HEK293 (cell line): ENCODE data around the gene FRMPD4.

Source experiments
- ATF2 ChIP-seq: fragments of 450-650 bp; formaldehyde crosslinking; IDR thresholded peaks from 2 replicates; pipeline ENCODE4 v1.5.1; 2016; ENCODE audit warnings: missing biosample characterization, missing genetic modification characterization, low read depth
- CTCF ChIP-seq: fragments of 450-650 bp; formaldehyde crosslinking; IDR thresholded peaks from 2 replicates; pipeline ENCODE4 v1.5.1; 2016; ENCODE audit warnings: missing biosample characterization, missing genetic modification characterization
- EGR2 ChIP-seq: fragments of 450-650 bp; formaldehyde crosslinking; IDR thresholded peaks from 2 replicates; pipeline ENCODE4 v1.5.1; 2016; ENCODE audit warnings: low read depth, missing biosample characterization, missing genetic modification characterization
- GFI1B ChIP-seq: fragments of 450-650 bp; formaldehyde crosslinking; IDR thresholded peaks from 2 replicates; pipeline ENCODE4 v1.5.1; 2016; ENCODE audit warnings: missing biosample characterization, missing genetic modification characterization
- HOXA7 ChIP-seq: sonication (generic); formaldehyde crosslinking; IDR thresholded peaks from 2 replicates; pipeline ENCODE4 v1.8.1; 2022; ENCODE audit warnings: missing genetic modification reagents, borderline replicate concordance
- HOXC10 ChIP-seq: sonication (generic); formaldehyde crosslinking; IDR thresholded peaks from 2 replicates; pipeline ENCODE4 v1.8.1; 2023; ENCODE audit warnings: mild to moderate bottlenecking, missing genetic modification reagents
- HOXD13 ChIP-seq: sonication (generic); formaldehyde crosslinking; IDR thresholded peaks from 2 replicates; pipeline ENCODE4 v1.8.0; 2022; ENCODE audit warnings: missing genetic modification reagents, borderline replicate concordance
- INSM2 ChIP-seq: fragments of 450-650 bp; formaldehyde crosslinking; IDR thresholded peaks from 2 replicates; pipeline ENCODE4 v1.5.1; 2016; ENCODE audit warnings: missing biosample characterization, missing genetic modification characterization
- MEIS1 ChIP-seq: sonication (generic); formaldehyde crosslinking; IDR thresholded peaks from 2 replicates; pipeline ENCODE4 v1.8.1; 2022; ENCODE audit warnings: missing genetic modification reagents, mild to moderate bottlenecking, borderline replicate concordance
- MYNN ChIP-seq: fragments of 450-650 bp; formaldehyde crosslinking; IDR thresholded peaks from 2 replicates; pipeline ENCODE4 v1.5.1; 2016; ENCODE audit warnings: missing biosample characterization, missing genetic modification characterization, borderline replicate concordance
- ZBTB49 ChIP-seq: fragments of 450-650 bp; formaldehyde crosslinking; IDR thresholded peaks from 2 replicates; pipeline ENCODE4 v1.5.1; 2016; ENCODE audit warnings: missing biosample characterization, missing genetic modification characterization, low read depth
- ZNF112 ChIP-seq: fragments of 450-650 bp; formaldehyde crosslinking; IDR thresholded peaks from 2 replicates; pipeline ENCODE4 v1.5.0; 2017; ENCODE audit warnings: missing biosample characterization, missing genetic modification characterization
- ZNF174 ChIP-seq: fragments of 450-650 bp; formaldehyde crosslinking; IDR thresholded peaks from 2 replicates; pipeline ENCODE4 v1.5.0; 2017; ENCODE audit warnings: missing biosample characterization, mild to moderate bottlenecking, missing genetic modification characterization
- ZNF2 ChIP-seq: fragments of 450-650 bp; formaldehyde crosslinking; IDR thresholded peaks from 2 replicates; pipeline ENCODE4 v1.5.1; 2016; ENCODE audit warnings: missing biosample characterization, missing genetic modification characterization
- ZNF23 ChIP-seq: fragments of 450-650 bp; formaldehyde crosslinking; IDR thresholded peaks from 2 replicates; pipeline ENCODE4 v1.5.1; 2016; ENCODE audit warnings: missing biosample characterization, missing genetic modification characterization, borderline replicate concordance
- ZNF48 ChIP-seq: fragments of 450-650 bp; formaldehyde crosslinking; IDR thresholded peaks from 2 replicates; pipeline ENCODE4 v1.5.1; 2016; ENCODE audit warnings: missing biosample characterization, missing genetic modification characterization
- ZNF518A ChIP-seq: fragments of 450-650 bp; formaldehyde crosslinking; conservative IDR thresholded peaks from 2 replicates; pipeline ENCODE4 v1.5.1; 2016; ENCODE audit warnings: low read depth, missing biosample characterization, missing genetic modification characterization
- ZNF529 ChIP-seq: fragments of 450-650 bp; formaldehyde crosslinking; IDR thresholded peaks from 2 replicates; pipeline ENCODE4 v1.5.1; 2017; ENCODE audit warnings: missing genetic modification characterization, missing biosample characterization; ENCODE audit not compliant: insufficient replicate concordance
- ZNF530 ChIP-seq: fragments of 450-650 bp; formaldehyde crosslinking; IDR thresholded peaks from 2 replicates; pipeline ENCODE4 v1.5.1; 2016; ENCODE audit warnings: low read depth, missing biosample characterization, missing genetic modification characterization
- ZNF544 ChIP-seq: fragments of 450-650 bp; formaldehyde crosslinking; IDR thresholded peaks from 2 replicates; pipeline ENCODE4 v1.5.0; 2017; ENCODE audit warnings: missing biosample characterization, missing genetic modification characterization
- ZNF561 ChIP-seq: fragments of 450-650 bp; IDR thresholded peaks from 2 replicates; pipeline ENCODE4 v1.5.1; 2018; ENCODE audit warnings: missing biosample characterization, missing genetic modification characterization, borderline replicate concordance
- ZNF585B ChIP-seq: fragments of 450-650 bp; formaldehyde crosslinking; IDR thresholded peaks from 2 replicates; pipeline ENCODE4 v1.5.1; 2016; ENCODE audit warnings: missing biosample characterization, missing genetic modification characterization
- ZNF610 ChIP-seq: fragments of 450-650 bp; formaldehyde crosslinking; IDR thresholded peaks from 2 replicates; pipeline ENCODE4 v1.5.1; 2016; ENCODE audit warnings: missing biosample characterization, missing genetic modification characterization, borderline replicate concordance
- ZNF624 ChIP-seq: fragments of 450-650 bp; formaldehyde crosslinking; IDR thresholded peaks from 2 replicates; pipeline ENCODE4 v1.5.1; 2017; ENCODE audit warnings: missing biosample characterization, missing genetic modification characterization
- ZNF645 ChIP-seq: fragments of 450-650 bp; formaldehyde crosslinking; IDR thresholded peaks from 2 replicates; pipeline ENCODE4; 2016; ENCODE audit warnings: missing biosample characterization, missing genetic modification characterization
- ZNF654 ChIP-seq: fragments of 450-650 bp; formaldehyde crosslinking; IDR thresholded peaks from 2 replicates; pipeline ENCODE4 v1.5.1; 2016; ENCODE audit warnings: low read depth, missing biosample characterization, missing genetic modification characterization
- ZNF76 ChIP-seq: fragments of 450-650 bp; formaldehyde crosslinking; IDR thresholded peaks from 2 replicates; pipeline ENCODE4; 2016; ENCODE audit warnings: low read depth, missing biosample characterization, missing genetic modification characterization, borderline replicate concordance
- ZNF843 ChIP-seq: fragments of 450-650 bp; formaldehyde crosslinking; IDR thresholded peaks from 2 replicates; pipeline ENCODE4 v1.5.1; 2016; ENCODE audit warnings: missing biosample characterization, missing genetic modification characterization

Gene FRMPD4

GRCh38 chrX:12228862-12229261 is 90.6 kb downstream of the FRMPD4 start (continued):
- TF ChIP-seq ZBTB49 (tag by site-specific recombination) = no peak
- TF ChIP-seq ZNF174 (tag by site-specific recombination) = no peak
- TF ChIP-seq HOXD13 (CRISPR knock-in tag) = no peak
- TF ChIP-seq ZNF48 (tag by site-specific recombination) = no peak
- no peak for TF ChIP-seq ZNF112 (tag by site-specific recombination)
- TF ChIP-seq ZNF843 = peak; percentile 98
- TF ChIP-seq ZNF529 (tag by site-specific recombination) = no peak
- TF ChIP-seq ZNF518A = 0 out of 2 replicates have a peak, but pooled peaks have one; percentile 18
- no peak for TF ChIP-seq ZNF2 (tag by site-specific recombination)
- TF ChIP-seq HOXC10 (CRISPR knock-in tag) = no peak
- TF ChIP-seq INSM2 (tag by site-specific recombination) = no peak
- TF ChIP-seq MYNN (tag by site-specific recombination) = no peak
- TF ChIP-seq HOXA7 (CRISPR knock-in tag) = no peak
- TF ChIP-seq ZNF76 (tag by site-specific recombination) = no peak
- no peak for TF ChIP-seq ZNF624 (tag by site-specific recombination)
- TF ChIP-seq ZNF654 (tag by site-specific recombination) = no peak
- TF ChIP-seq GFI1B (tag by site-specific recombination) = peak; percentile 73
- TF ChIP-seq CTCF (tag by site-specific recombination) = no peak
- TF ChIP-seq EGR2 (tag by site-specific recombination) = no peak
- TF ChIP-seq ZNF544 (tag by site-specific recombination) = no peak
- TF ChIP-seq ZNF561 (tag by site-specific recombination) = no peak
- TF ChIP-seq ZNF585B (tag by site-specific recombination) = no peak
- no peak for TF ChIP-seq ZNF645 (tag by site-specific recombination)
- TF ChIP-seq ZNF530 (tag by site-specific recombination) = no peak
- TF ChIP-seq ZNF23 (tag by site-specific recombination) = no peak
- TF ChIP-seq ZNF610 (tag by site-specific recombination) = 0 out of 2 replicates have a peak, but pooled peaks have one; percentile 35
- TF ChIP-seq MEIS1 (CRISPR knock-in tag) = no peak; the same call in 1 of the 2 replicates
- TF ChIP-seq ATF2 (tag by site-specific recombination) = peak; percentile 27; the same call in 1 of the 2 replicates
